Activated T-cell treated with anti-CD3 and anti-CD28 coated beads, Interleukin-2, amount 50 U/mL, for 24 hours (primary cell): Measurements from ENCODE around the gene NEURL2.
"Not testable (repeated sequence)": the region's sequence is repeated elsewhere in the genome, so short reads cannot be mapped to it uniquely, and the experiment has no call there.

Experiments
- DNase-seq: peaks from one replicate; pipeline ENCODE4 v3.0.0-alpha.2; 2020
- H3K27ac Mint-ChIP-seq: 2 replicates; pipeline ENCODE4 v1.8.0; 2020; ENCODE audit warnings: mild to moderate bottlenecking, mixed read lengths
- H3K27me3 Mint-ChIP-seq: 2 replicates; pipeline ENCODE4 v1.8.0; 2020; ENCODE audit warnings: mixed read lengths
- H3K36me3 Mint-ChIP-seq: 2 replicates; pipeline ENCODE4 v1.8.0; 2020; ENCODE audit warnings: low read depth, mixed read lengths
- H3K4me1 Mint-ChIP-seq: 2 replicates; pipeline ENCODE4 v1.8.0; 2020; ENCODE audit warnings: low read depth, mixed read lengths
- H3K4me3 Mint-ChIP-seq: 2 replicates; pipeline ENCODE4 v1.8.0; 2020; ENCODE audit warnings: mild to moderate bottlenecking, moderate library complexity, mixed read lengths
- H3K9me3 Mint-ChIP-seq: 2 replicates; pipeline ENCODE4 v1.8.0; 2020; ENCODE audit warnings: mixed read lengths

Gene NEURL2

GRCh38 chr20:45878076-45878761 is 12.8 kb downstream of the NEURL2 start:
- Mint-ChIP-seq H3K4me1 (peaks cover 22% of the 10 kb centered on the region), H3K27ac (no peak overlapping the region)
- no peak for DNase-seq

GRCh38 chr20:45874576-45874975 is 16.4 kb downstream of the NEURL2 start:
- no peak for DNase-seq
- Mint-ChIP-seq H3K27ac (no peak overlapping the region), H3K4me3 (no peak overlapping the region), H3K36me3 (peaks cover 19% of the 10 kb centered on the region), H3K9me3 (no peaks in the 10 kb centered on the region), H3K4me1 (no peaks in the 10 kb centered on the region), H3K27me3 (no peaks in the 10 kb centered on the region)

More at GRCh38 chr20:45878076-45878761, 12.8 kb downstream of the NEURL2 start:
- Mint-ChIP-seq H3K9me3 (no peaks in the 10 kb centered on the region), H3K27me3 (no peaks in the 10 kb centered on the region), H3K36me3 (peaks cover 36% of the 10 kb centered on the region), H3K4me3 (no peak overlapping the region)

GRCh38 chr20:45874104-45874481 is 16.9 kb downstream of the NEURL2 start:
- DNase-seq, H3K4me1 Mint-ChIP-seq: not testable (repeated sequence)

GRCh38 chr20:45873409-45874103 is 17.5 kb downstream of the NEURL2 start:
- Mint-ChIP-seq H3K4me3 (no peak overlapping the region), H3K4me1 (no peaks in the 10 kb centered on the region), H3K27me3 (no peaks in the 10 kb centered on the region), H3K27ac (no peak overlapping the region), H3K9me3 (no peaks in the 10 kb centered on the region), H3K36me3 (peaks cover 19% of the 10 kb centered on the region)
- DNase-seq = no peak

More at GRCh38 chr20:45874104-45874481, 16.9 kb downstream of the NEURL2 start:
- not testable (repeated sequence) for H3K4me3 Mint-ChIP-seq, H3K9me3 Mint-ChIP-seq, H3K27ac Mint-ChIP-seq, H3K27me3 Mint-ChIP-seq
- peaks cover 19% of the 10 kb centered on the region for H3K36me3 Mint-ChIP-seq

GRCh38 chr20:45872626-45873025 is 18.4 kb downstream of the NEURL2 start:
- Mint-ChIP-seq H3K4me1 (no peaks in the 10 kb centered on the region), H3K4me3 (no peak overlapping the region), H3K9me3 (no peaks in the 10 kb centered on the region), H3K27me3 (no peaks in the 10 kb centered on the region), H3K36me3 (peaks cover 11% of the 10 kb centered on the region), H3K27ac (no peak overlapping the region)
- DNase-seq = no peak

- H3K27me3 Mint-ChIP-seq = no peaks in the 10 kb centered on the region
- H3K36me3 Mint-ChIP-seq = peaks cover 5% of the 10 kb centered on the region
- no peak overlapping the region for H3K4me3 Mint-ChIP-seq
- no peak for DNase-seq
- H3K4me1 Mint-ChIP-seq = peaks cover 1% of the 10 kb centered on the region
- no peak overlapping the region for H3K27ac Mint-ChIP-seq
- no peaks in the 10 kb centered on the region for H3K9me3 Mint-ChIP-seq
Observed at GRCh38 chr20:45867819-45868176, 23.2 kb downstream of the NEURL2 start.

- H3K4me3 Mint-ChIP-seq = no peak overlapping the region
- no peaks in the 10 kb centered on the region for H3K9me3 Mint-ChIP-seq
Observed at GRCh38 chr20:45867136-45867818, 23.7 kb downstream of the NEURL2 start.

GRCh38 chr20:45866454-45866853 is 24.6 kb downstream of the NEURL2 start:
- Mint-ChIP-seq H3K27ac (no peak overlapping the region), H3K36me3 (peaks cover 5% of the 10 kb centered on the region), H3K27me3 (no peaks in the 10 kb centered on the region), H3K4me1 (peaks cover 1% of the 10 kb centered on the region), H3K9me3 (no peaks in the 10 kb centered on the region), H3K4me3 (no peak overlapping the region)
- no peak for DNase-seq

More at GRCh38 chr20:45867136-45867818, 23.7 kb downstream of the NEURL2 start:
- Mint-ChIP-seq H3K36me3 (peaks cover 5% of the 10 kb centered on the region), H3K27ac (no peak overlapping the region), H3K27me3 (no peaks in the 10 kb centered on the region), H3K4me1 (peaks cover 1% of the 10 kb centered on the region)
- no peak for DNase-seq

GRCh38 chr20:45863543-45864470 is 27.2 kb downstream of the NEURL2 start:
- H3K36me3 Mint-ChIP-seq = peaks cover 12% of the 10 kb centered on the region
- H3K4me3 Mint-ChIP-seq = no peak overlapping the region
- DNase-seq = no peak
- no peaks in the 10 kb centered on the region for H3K27me3 Mint-ChIP-seq
- no peaks in the 10 kb centered on the region for H3K9me3 Mint-ChIP-seq
- no peak overlapping the region for H3K27ac Mint-ChIP-seq
- H3K4me1 Mint-ChIP-seq = peaks cover 15% of the 10 kb centered on the region

- no peak for DNase-seq
- H3K36me3 Mint-ChIP-seq = peaks cover 22% of the 10 kb centered on the region
Observed at GRCh38 chr20:45861221-45862075, 29.6 kb downstream of the NEURL2 start.

GRCh38 chr20:45860560-45861220 is 30.3 kb downstream of the NEURL2 start:
- H3K4me1 Mint-ChIP-seq = peaks cover 37% of the 10 kb centered on the region
- H3K9me3 Mint-ChIP-seq = no peaks in the 10 kb centered on the region
- DNase-seq = no peak
- peaks cover 20% of the 10 kb centered on the region for H3K36me3 Mint-ChIP-seq
- no peaks in the 10 kb centered on the region for H3K27me3 Mint-ChIP-seq
- no peak overlapping the region for H3K27ac Mint-ChIP-seq
- no peak overlapping the region for H3K4me3 Mint-ChIP-seq

More at GRCh38 chr20:45861221-45862075, 29.6 kb downstream of the NEURL2 start:
- Mint-ChIP-seq H3K4me3 (no peak overlapping the region), H3K27me3 (no peaks in the 10 kb centered on the region), H3K27ac (no peak overlapping the region), H3K4me1 (peaks cover 31% of the 10 kb centered on the region), H3K9me3 (no peaks in the 10 kb centered on the region)

- Mint-ChIP-seq H3K4me3 (no peak overlapping the region), H3K9me3 (no peaks in the 10 kb centered on the region), H3K27ac (no peak overlapping the region), H3K4me1 (peaks cover 43% of the 10 kb centered on the region), H3K36me3 (peaks cover 23% of the 10 kb centered on the region), H3K27me3 (no peaks in the 10 kb centered on the region)
- no peak for DNase-seq
Observed at GRCh38 chr20:45859916-45860315, 31.1 kb downstream of the NEURL2 start.

- H3K4me3 Mint-ChIP-seq = peak overlapping the region; percentile 97
- peak overlapping the region; percentile 99 for H3K27ac Mint-ChIP-seq
- no peaks in the 10 kb centered on the region for H3K27me3 Mint-ChIP-seq
- H3K9me3 Mint-ChIP-seq = no peaks in the 10 kb centered on the region
- no peak for DNase-seq
- H3K36me3 Mint-ChIP-seq = peaks cover 41% of the 10 kb centered on the region
- H3K4me1 Mint-ChIP-seq = peaks cover 53% of the 10 kb centered on the region
Observed at GRCh38 chr20:45857882-45858216, 33.2 kb downstream of the NEURL2 start.
